ENCODE results near the gene IFNB1.

GRCh38 chr9:21070906-21071305, 6.8 kb downstream of the IFNB1 start:
- TF ChIP-seq TAF1 (IDR thresholded peaks at IDR 0.05; ENCODE audit: borderline replicate concordance, low read depth, low read length) (no peak), CTCF (IDR thresholded peaks at IDR 0.05) (no peak), REST (IDR thresholded peaks at IDR 0.05; ENCODE audit: low read depth, low read length) (no peak), YY1 (IDR thresholded peaks at IDR 0.05; ENCODE audit: low read depth) (no peak), GABPA (IDR thresholded peaks at IDR 0.05; ENCODE audit: low read depth) (no peak), GATA2 (CRISPR knock-in tag; IDR thresholded peaks at IDR 0.05) (no peak)
